Measurements from ENCODE around the gene PRKCG. TPM values are rescaled to one million over a fixed set of nuclear protein-coding genes. Genes with fewer than 3 reads are reported as not detected.
A peak's percentile ranks its signal among the peaks of the same experiment; 100 is the strongest.

Gene PRKCG
- total and polyA plus RNA-seq, 2 of the 8 experiments (the other 6 are each of a cell fraction or from before 2014, with no cell fraction given) = 6.1 to 10.6 TPM

- H3K4me2 ChIP-seq (ENCODE audit: insufficient read depth in 1 of 2, low read depth in 2 of 2, low read length in 2 of 2) = peak overlapping the region; percentile 51 to 60; a peak in 2 of 4 replicates
- no peaks in the 10 kb centered on the region for H3K79me2 ChIP-seq (ENCODE audit: control insufficient read depth in 1 of 2, insufficient read depth in 2 of 2, low read length in 2 of 2)
- FAIRE-seq (no peak), DNase-seq (ENCODE audit: low read depth in 1 of 2, low spot score in 2 of 2) (no peak)
- no peak overlapping the region for H3K18ac ChIP-seq (ENCODE audit: extremely low read depth, low read length)
- no peak overlapping the region for H4K91ac ChIP-seq (replicated peaks; ENCODE audit: insufficient read length, low read length)
- TF ChIP-seq MAFK (IDR thresholded peaks at IDR 0.05; ENCODE audit: low read depth, low read length) (no peak), USF2 (IDR thresholded peaks at IDR 0.05; ENCODE audit: low read length) (no peak), SAP30 (IDR thresholded peaks at IDR 0.05; ENCODE audit: insufficient read depth, insufficient replicate concordance, low read length) (no peak), JUN (IDR thresholded peaks at IDR 0.05; ENCODE audit: low read depth, low read length) (no peak), RNF2 (IDR thresholded peaks at IDR 0.05; ENCODE audit: borderline replicate concordance, low read depth, low read length, missing control alignments, poor library complexity, severe bottlenecking) (no peak), EZH2 (IDR thresholded peaks at IDR 0.05; ENCODE audit: low read depth, low read length, severe bottlenecking) (no peak), CREB1 (IDR thresholded peaks at IDR 0.05) (no peak)
- H3K14ac ChIP-seq (ENCODE audit: insufficient read length) = no peak overlapping the region
- peaks cover 11% of the 10 kb centered on the region; the same call in 1 of the 2 replicates for H3K23me2 ChIP-seq (ENCODE audit: low read depth, low read length)
- no peak overlapping the region for H2BK5ac ChIP-seq (ENCODE audit: low read depth, low read length)
- ChIA-PET CTCF (ENCODE audit: partially characterized antibody) (interaction anchor here (0.7 to 3.9 kb wide), 8 partner anchors 15 to 136 kb away, joined by 3 to 23 read pairs (median 6); no protein-coding TSS in a partner anchor), POLR2A (ENCODE audit: partially characterized antibody) (interaction anchor here (0.9 to 2.9 kb wide), 7 partner anchors 31 to 163 kb away, joined by 3 to 15 read pairs (median 4); no protein-coding TSS in a partner anchor)
- H3K9ac ChIP-seq (replicated peaks in 1 of 4; ENCODE audit: extremely low read depth in 1 of 4, low read depth in 3 of 4, low read length in 3 of 4) = no peak overlapping the region
- no peaks in the 10 kb centered on the region for H3K79me1 ChIP-seq (ENCODE audit: low read depth, low read length)
- no peak overlapping the region for H3K56ac ChIP-seq (replicated peaks; ENCODE audit: insufficient read length, low read depth, low read length)
- no peaks in the 10 kb centered on the region for H3K27me3 ChIP-seq (replicated peaks in 1 of 4; ENCODE audit: control insufficient read depth in 3 of 4, extremely low read depth in 1 of 4, insufficient read depth in 3 of 4, low read length in 3 of 4)
- no peak overlapping the region for H4K8ac ChIP-seq (ENCODE audit: extremely low read depth, insufficient read depth, low read length)
- no peaks in the 10 kb centered on the region for H4K20me1 ChIP-seq (replicated peaks in 1 of 2; ENCODE audit: control insufficient read depth in 1 of 2, insufficient read depth in 2 of 2, low read length in 2 of 2)
- H3K4me3 ChIP-seq (ENCODE audit: extremely low read depth in 1 of 4, insufficient read depth in 2 of 4, low read depth in 3 of 4, low read length in 4 of 4) = peak overlapping the region in 2 of 4 experiments; percentile 23 to 53; a peak in 4 of 8 replicates
- H3K36me3 ChIP-seq (ENCODE audit: control insufficient read depth in 2 of 4, insufficient read depth in 4 of 4, low read length in 3 of 4) = no peaks in the 10 kb centered on the region
- H2BK15ac ChIP-seq (ENCODE audit: low read length) = no peak overlapping the region
- no peak overlapping the region for H2AFZ ChIP-seq (ENCODE audit: low read length)
- H2BK20ac ChIP-seq (ENCODE audit: low read length) = no peak overlapping the region
- no peak overlapping the region for H2AK5ac ChIP-seq (ENCODE audit: low read depth, low read length)
- no peaks in the 10 kb centered on the region for H3K9me3 ChIP-seq (ENCODE audit: insufficient read depth in 2 of 2, low read depth in 1 of 2, low read length in 1 of 2)
- H3K4ac ChIP-seq (replicated peaks; ENCODE audit: insufficient read length, low read depth, low read length) = no peak overlapping the region
- H3K27ac ChIP-seq (ENCODE audit: low read depth, low read length) = no peak overlapping the region
- H3K23ac ChIP-seq (ENCODE audit: insufficient read length) = no peak overlapping the region
- WGBS, 2 experiments (ENCODE audit: extremely low coverage in 1 of 2, insufficient coverage in 1 of 2, insufficient read length in 1 of 2, insufficient replicate concordance in 2 of 2, low coverage in 1 of 2, low lambda C conversion rate in 2 of 2, missing lambda C conversion rate in 1 of 2) = 78% methylated on average over 2 of the region's 2 CpGs; no CpG with 5 or more reads in 1 of the 2 experiments
- no peak overlapping the region for H2BK120ac ChIP-seq (replicated peaks; ENCODE audit: low read depth, low read length)
- no peak overlapping the region for H4K5ac ChIP-seq (ENCODE audit: insufficient read length, low read depth, low read length)
- peaks cover 4 to 10% (median 7%) of the 10 kb centered on the region in 4 experiments; a peak in 6 of 7 replicates for H3K4me1 ChIP-seq (replicated peaks in 1 of 4; ENCODE audit: control insufficient read depth in 3 of 4, insufficient read depth in 4 of 4, low read length in 3 of 4)
- H2BK12ac ChIP-seq (ENCODE audit: low read depth, low read length) = no peak overlapping the region
These were observed 64.0 kb downstream of the PRKCG start for GRCh38 chr19:53945998-53946397.
